Iris pigment epithelial cell (primary cell): ENCODE results near the gene FAM241A.
"Not testable (repeated sequence)": the region's sequence is repeated elsewhere in the genome, so short reads cannot be mapped to it uniquely, and the experiment has no call there.

Source experiments
- DNase-seq: peaks from one replicate; pipeline ENCODE4 v3.0.0-alpha.2; 2011; ENCODE audit warnings: low read depth

FAM241A gene

DNA sequence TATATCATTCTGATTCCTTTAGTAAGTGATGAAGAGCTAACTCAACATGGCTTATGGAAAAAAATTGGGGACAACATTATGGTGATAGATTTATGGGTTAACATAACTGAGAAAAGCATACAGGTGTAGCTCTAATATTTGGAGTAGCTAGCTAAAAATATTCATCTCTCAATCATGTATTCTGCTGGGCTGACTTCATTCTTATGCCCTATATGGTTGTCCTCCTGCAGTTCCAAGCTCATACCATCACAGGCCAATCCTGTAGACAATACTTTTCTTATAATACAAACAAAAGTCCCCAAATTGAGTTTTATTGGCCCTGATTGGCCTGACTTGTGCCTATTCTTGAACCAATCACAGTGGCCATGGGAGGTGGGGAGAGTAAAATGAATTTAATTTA, 6.7 kb upstream of the FAM241A start:
- no peak for DNase-seq

DNA sequence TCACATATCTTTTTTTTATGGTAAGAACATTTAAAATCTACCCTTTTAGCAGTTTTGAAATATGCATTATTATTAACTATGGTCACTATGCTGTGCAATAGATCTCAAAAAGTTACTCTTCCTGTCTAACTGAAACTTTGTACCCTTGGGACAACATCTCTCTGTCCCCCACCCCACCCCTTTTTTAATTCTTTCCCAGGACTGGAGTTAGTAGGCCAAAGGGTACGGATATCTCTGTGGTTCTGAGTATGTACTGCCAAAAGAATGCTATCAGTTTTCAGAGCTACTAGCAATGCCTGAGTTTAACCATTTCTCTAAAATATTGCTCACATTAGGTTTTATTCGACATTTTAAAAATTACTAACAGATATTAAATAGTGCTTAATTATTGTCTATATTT, 4.7 kb upstream of the FAM241A start:
- DNase-seq, result peak; percentile 24

DNA sequence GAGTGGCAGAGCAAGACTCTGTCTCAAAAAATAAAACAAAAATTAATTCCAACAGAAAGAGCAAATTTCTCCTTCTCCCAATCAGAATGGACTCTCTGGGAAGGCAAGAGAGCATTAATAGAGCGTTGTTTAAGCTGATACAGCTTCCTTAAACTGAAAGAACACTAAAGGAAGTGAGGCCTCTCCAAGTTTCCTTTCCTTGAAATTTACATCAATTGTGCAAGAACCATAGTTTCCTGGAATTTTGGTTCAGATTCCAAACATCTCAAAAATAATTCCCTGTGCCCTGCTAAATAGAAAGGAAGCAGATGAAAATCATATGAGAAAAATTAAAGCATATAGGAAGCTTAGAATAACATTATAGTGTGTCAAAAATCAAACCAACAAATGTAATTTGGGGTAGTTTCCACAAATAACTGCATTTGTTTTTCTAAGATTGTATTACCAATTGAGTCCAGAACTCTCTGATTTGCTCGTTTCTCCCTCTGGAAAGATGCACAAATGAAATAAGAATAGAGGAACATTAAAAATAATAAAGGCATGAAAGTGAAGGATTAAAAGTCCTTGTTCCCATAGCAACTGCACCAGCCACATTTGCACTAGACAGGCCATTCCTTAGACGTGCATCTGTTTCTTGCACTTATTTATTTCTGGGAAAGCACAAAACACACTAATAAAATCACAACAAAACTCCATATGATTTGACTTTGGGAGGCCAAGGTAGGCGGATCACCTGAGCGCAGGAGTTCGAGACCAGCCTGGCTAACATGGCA, 3.7 kb upstream of the FAM241A start:
- no peak for DNase-seq

DNA sequence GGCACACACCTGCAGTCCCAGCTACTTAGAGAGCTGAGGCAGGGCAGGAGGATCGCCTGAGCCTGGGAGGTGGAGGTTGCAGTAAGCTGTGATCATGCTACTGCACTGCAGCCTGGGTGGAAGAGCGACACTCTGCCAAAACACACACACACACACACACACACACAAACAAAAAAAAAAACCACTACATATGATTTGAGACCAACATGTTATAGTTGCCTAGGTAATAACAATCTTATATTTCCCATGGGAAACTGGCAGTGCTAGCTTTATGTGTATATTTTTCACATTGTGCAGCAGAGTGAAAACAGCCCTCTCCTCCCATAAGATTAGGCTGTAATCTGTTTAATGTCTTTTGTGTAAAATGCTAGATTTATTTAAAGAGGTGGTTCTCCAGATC, 3.1 kb upstream of the FAM241A start:
- no peak for DNase-seq

DNA sequence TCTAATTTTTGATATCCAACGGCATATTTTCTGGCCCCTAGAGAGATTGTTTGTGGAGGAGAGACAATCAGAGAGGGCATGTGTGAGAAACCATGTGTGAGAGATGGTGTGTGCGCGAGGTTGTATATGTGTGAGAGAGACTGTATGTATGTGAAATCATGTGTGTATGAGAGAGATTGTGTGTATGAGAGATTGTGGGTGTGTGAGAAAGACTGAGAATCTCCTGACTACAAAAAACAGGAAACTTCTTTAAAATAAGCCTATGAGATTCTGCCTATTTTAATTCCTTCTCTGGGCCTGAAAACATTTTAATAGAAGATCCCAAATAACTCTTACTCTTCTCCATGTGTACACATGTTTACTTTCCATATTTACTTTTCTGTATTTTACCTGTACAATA, 1.5 kb upstream of the FAM241A start:
- no peak for DNase-seq

DNA sequence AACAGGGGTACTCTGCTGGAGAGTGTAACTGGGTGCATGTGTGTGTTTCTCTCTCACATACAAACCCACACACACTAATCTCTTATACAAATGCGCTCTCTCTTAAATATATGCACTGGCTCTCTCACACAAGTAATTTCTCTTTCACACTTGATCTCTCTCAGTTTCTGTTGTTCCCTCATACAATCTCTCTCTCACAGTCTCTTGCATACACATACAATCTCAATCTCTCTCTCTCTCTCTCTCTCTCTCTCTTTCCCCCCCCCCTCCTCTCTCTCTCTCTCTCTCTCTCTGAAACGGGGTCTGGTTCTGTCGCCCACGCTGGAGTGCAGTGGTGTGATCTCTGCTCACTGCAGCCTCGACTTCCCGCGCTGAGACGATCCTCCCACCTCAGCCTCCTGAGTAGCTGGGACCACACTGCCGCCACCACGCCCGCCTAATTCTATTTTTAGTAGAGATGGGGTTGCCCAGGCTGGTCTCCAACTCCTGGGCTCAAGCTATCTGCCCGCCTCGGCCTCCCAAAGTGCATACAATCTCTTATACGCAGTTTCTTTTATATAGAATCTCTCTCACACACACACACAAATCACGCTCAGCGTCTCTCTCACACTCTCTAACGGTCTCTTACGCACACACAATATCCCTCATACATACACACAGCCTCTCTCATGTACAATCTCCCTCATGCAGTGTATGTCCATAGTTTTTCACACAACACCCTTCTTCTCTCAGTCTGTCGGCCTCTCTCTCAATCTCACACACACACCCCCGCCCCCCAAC, 518 bp upstream of the FAM241A start:
- no peak for DNase-seq

DNA sequence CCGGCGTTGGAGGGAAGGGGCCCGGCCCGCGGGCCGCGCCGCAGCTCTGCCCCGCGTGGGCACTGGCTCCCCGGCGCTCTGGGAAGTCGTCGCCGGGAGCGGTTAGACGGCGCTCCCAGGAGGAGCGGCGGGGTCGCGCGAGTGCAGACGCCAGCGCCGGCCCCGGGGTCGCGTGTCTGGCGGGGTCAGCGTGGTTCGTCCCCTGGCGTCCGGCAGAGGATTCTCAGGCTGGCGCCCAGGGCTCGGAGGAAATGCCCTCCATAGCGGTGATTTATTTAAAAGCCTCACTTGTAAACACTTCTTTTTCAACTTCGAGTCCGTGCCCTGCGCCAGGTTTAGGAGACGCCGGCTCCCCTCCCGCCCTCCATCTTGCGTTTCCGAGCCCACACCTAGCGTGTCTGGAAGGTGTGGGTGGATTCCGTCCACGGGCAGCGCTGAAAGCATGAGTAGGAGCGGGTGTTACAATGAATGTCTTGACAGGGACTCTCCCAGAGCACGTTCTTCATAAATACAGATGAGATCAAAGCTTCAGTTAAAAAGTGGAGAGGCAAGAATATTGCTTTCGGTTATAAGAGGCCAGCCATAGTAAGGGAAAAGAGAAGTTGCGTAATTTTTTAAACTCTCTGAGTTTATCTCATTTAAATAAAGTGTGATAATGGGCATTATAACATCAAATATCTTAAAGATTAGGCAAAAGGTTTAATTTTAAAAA, 692 bp downstream of the FAM241A start:
- DNase-seq, result peak; percentile 63

DNA sequence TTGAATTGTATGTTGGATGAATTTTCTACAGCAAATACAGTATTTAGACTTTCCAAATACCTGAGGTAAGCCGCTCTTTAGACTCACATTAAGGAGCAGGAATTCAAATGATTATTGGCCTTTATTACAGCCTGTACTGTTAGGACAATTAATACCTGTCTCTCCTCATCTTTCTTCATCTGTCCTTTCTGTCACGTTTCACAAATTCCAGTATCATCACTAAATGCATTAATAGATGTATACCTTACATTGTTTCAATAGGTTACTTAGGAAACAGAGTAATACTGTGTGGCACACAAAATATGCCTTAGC, 1.2 kb downstream of the FAM241A start:
- no peak for DNase-seq

DNA sequence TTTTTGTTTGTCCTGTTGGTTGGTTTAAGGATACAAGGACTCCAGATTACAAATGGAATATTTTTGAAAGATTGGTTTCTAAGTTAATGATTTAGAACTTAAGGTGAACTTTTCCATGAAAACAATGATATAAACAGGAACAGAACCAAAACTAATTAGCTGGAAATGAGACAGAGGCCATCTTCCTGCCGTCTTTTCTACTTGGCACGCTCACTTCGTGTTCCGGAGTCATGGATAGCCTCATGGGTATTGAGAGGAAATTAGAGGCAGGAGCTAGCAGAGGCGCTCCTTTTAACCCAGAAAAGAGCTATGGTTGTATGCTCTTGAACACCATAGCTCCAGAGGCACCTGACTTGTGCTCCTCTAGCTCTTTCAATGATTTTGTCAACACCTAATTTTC, 2.4 kb downstream of the FAM241A start:
- no peak for DNase-seq

DNA sequence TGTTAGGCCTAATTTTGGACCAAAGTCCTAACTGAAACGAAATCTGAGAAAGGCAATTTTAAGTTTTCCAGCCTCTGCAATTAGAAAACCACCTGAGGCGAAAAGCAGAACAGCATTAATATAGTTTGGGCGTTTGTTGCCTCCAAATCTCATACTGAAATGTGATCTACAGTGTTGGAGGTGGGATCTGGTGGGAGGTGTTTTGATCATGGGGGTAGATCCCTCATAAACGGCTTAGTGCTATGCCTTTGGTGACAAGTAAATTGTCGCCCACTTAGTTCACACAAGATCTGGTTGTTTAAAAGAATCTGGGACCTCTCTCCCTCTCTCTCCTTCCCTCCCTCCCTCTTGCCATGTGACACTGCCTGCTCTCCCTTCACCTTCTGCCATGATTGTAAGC, 5.7 kb downstream of the FAM241A start:
- DNase-seq, result no peak

DNA sequence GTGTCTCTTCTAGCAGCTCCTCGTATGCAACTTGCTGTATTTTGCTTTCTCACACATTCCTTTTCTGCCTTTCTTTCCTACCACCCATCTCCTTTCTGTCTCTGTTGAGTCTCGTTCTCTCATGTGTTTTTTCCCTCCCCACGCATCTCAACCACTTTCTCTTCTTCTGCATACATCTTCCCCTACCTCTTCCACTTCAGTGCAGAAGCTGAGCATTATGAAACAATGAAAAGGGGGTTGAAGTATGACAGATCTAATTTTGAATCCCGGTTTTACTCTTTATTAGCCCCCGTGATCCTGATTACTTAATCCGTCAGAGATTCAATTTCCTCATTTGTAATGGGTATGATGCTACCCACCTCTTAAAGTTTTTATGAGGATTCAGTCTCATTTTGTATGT, 7.3 kb downstream of the FAM241A start:
- DNase-seq, result no peak

DNA sequence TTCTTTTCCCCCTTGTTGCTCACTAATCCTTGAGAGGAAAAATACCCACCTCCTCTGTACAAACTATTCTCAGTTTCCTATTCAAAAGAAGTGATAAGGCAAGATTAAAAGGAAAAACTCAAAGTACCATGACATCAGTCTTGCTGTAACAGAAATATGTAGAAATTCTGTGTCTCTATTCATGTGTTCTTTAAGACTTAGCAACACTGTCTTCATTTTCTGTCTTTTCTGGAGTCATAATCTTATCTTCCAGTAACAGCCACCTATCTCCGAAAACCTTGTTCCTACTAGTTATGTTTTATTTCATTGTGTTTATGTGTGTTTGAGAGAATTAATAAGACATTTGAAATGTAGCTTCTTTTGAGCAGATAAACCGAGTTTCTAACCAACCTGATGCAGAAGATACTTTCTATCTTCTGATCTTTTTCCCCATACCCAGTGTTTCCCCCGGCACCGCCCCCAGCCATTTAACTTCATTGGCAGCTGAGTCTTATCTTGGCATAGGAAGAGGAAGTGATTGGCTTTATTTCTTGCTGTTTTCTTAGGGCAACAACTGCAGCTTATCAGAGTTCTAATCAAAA, 8.0 kb downstream of the FAM241A start:
- no peak for DNase-seq

DNA sequence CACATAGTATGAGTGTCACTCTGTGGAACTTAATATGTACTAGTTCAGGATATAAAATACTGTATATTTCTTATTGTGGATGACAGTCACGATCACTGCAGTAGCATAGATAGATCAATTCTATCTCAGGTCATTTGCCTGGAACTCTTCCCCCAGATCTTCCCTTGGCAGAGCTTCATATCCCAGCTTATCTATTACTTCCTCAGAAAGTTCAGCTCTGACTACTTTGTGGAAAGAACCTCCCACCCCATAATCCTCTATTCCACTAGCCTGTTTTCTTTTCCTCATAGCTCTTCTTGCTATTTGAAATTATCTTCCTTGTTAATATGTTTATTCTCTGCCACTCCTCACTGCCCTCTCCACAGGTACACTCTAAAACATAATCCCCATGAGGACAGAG, 10.9 kb downstream of the FAM241A start:
- no peak for DNase-seq

DNA sequence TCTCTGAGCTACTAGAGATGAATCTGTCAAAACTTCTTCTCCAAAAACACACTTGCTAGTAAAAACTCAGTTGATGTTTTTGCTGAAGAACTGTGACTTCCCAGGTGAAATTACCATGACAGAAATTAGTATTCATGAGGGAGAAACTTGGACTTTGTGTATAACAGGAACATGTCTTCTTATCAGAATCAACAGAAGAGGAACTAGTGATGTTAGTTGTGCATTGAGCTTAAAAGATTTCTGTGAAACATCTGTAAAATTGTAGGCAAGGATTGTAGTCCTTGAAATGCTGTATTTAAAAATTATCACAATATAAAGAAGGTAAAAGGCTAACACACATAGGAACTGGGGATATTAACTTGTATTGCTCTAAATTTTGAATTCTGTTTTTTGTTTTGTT, 11.3 kb downstream of the FAM241A start:
- no peak for DNase-seq

DNA sequence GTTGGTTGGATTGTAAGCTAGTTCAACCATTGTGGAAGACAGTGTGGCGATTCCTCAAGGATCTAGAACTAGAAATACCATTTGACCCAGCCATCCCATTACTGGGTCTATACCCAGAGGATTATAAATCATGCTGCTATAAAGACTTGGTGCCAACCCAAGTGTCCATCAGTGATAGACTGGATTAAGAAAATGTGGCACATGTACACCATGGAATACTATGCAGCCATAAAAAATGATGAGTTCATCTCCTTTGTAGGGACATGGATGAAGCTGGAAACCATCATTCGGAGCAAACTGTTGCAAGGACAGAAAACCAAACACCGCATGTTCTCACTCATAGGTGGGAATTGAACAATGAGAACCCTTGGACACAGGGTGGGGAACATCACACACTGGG, 18.5 kb downstream of the FAM241A start:
- DNase-seq, result not testable (repeated sequence)

DNA sequence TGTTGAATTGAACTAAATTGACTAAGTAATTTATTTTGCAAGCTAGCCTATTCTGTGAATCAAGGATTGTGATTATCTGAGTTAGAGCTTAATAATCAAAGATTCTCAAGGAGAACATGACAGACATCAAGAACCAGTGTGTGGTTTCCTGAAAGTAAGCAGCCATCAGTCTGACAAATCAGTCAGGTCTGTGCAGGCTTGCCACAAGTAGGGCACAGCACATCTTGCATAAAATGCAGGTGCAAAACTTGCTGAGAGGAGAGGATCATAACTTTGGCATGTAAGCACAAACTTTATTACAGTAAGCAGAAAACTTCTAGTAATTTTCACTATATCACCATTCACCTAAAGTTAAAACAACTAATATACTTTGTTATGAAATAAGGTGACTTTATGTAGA, 22.5 kb downstream of the FAM241A start:
- DNase-seq, result peak; percentile 66

DNA sequence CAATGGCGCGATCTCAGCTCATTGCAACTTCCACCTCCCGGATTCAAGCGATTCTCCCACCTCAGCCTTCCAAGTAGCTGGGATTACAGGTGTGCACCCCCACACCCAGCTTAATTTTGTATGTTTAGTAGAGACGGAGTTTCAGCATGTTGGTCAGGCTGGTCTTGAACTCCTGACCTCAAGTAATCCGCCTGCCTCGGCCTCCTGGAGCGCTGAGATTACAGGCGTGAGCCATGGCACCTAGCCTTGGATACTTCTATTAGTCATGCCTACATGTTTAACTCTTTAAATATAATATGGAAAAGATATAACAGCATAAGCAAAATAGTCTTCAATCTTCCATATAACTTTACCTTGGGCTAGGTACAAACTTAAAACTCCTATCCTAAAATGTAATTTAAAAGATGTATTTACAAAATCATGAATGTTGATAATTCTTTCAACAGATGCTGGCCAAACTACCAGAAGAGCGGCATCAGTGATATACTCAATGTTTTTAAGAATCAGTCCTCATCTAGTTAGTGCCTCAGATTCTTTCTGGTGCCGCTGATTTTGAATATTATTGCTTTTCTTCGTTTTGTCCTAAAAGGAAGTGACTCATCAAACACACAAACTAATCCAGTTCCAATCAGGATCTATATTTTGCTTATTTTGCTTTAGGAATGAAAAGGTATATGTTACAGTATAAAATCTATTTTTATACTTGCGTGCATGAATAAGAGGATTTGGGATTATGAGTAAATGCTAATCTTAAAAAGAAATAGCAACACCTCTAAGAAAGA, 23.7 kb downstream of the FAM241A start:
- peak; percentile 45 for DNase-seq

DNA sequence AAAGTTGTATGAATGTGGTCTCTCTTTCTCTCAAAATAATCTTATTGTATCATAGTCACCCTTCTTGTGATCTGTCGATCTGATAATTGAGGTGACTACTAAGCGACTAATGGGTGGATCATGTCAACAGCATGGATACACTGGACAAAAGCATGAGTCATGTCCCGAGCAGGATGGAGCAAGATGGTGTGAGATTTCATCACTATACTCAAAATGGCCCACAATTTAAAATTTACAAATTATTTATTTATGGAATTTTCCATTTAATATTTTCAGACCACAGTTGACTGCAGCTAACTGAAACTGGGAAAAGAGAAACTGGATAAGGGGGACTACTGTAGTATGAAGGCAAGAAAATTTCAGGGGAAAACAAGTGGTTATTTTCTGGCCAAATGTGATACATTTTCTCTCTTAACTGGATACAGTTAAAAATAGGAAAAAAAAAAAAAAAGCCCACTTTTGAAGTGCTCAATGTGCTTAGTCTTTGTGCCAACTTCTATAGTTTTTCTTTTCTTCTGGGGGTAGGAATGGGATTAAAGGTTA, 25.3 kb downstream of the FAM241A start:
- DNase-seq, result peak; percentile 92

DNA sequence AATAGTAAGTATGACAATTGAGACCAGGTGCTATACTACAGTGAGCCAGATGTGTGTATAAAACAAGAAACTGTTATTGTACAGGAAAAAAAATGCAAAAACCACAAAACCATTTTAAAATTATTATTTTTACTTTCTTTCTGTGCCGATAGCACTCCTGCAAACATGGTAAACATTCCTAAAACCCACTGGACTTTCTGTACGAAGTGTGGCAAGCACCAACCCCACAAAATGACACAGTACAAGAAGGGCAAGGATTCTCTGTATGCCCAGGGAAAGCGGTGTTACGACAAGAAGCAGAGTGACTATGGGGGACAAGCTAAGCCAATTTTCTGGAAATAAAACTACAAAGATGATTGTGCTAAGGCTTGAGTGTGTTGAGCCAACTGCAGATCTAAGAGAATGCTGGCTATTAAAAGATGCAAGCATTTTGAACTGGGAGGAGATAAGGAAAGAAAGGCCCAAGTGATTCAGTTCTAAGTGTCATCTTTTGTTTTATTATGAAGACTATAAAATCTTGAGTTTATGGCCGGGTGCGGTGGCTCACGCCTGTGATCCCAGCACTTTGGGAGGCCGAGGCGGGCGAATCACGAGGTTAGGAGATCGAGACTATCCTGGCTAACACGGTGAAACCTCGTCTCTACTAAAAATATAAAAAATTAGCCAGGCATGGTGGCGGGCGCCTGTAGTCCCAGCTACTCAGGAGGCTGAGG, 26.0 kb downstream of the FAM241A start:
- peak; percentile 51 for DNase-seq

DNA sequence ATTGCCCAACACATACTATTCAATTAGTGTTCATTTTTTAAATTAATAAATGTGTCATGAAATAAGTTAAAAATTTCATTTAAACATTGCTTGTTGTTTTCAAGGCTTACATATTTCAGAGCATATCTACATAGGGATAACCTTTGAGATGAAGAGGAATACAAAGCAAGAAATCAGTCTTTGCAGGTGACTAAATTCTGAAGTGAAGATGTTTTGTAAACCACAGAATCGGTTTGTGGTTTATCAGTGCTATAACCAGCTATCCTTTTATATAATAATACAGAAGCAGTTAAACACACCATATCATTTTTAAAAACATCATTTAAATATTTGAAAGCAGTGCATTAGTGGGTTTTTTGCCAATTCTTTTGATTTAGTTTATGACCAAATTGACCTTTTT, 26.9 kb downstream of the FAM241A start:
- no peak for DNase-seq
